ENCODE results near the gene SPRYD7.
"Not testable (repeated sequence)": the region's sequence is repeated elsewhere in the genome, so short reads cannot be mapped to it uniquely, and the experiment has no call there.

The SPRYD7 gene

GRCh38 chr13:49925881-49926418 lies 10.2 kb downstream of the SPRYD7 start:
- peaks cover 39% of the 10 kb centered on the region for H3K36me3 Mint-ChIP-seq (ENCODE audit: low read depth)
- no peak for TF ChIP-seq CTCF (IDR thresholded peaks at IDR 0.05; ENCODE audit: unreplicated experiment in 3 of 3)
- no peaks in the 10 kb centered on the region for H3K27me3 Mint-ChIP-seq (ENCODE audit: low read depth)
- H3K4me3 Mint-ChIP-seq = no peak overlapping the region
- H3K9me3 Mint-ChIP-seq = no peaks in the 10 kb centered on the region
- no peak overlapping the region for H3K27ac Mint-ChIP-seq
- H3K4me1 Mint-ChIP-seq = no peaks in the 10 kb centered on the region

DNA sequence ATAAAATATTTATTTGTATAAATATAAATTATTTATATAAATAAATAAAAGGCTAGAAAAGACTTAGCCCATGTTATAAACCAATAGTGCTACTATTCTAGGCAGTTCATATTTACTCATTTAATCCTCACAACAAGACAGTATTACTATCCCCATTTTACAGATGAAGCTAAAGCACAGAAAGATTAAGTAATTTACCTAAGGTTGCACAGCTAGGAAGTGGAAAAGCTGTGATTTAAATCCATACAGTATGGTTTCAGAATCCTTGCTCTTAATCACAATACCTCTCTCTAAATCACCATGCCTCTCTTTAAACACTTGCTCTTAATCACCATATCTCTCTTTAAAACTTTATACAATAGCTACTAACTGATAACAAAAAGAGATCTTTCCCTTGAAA lies 13.8 kb downstream of the SPRYD7 start:
- no peak for TF ChIP-seq CTCF (IDR thresholded peaks at IDR 0.05; ENCODE audit: unreplicated experiment in 3 of 3)
- H3K9me3 Mint-ChIP-seq = no peaks in the 10 kb centered on the region
- H3K27ac Mint-ChIP-seq = no peak overlapping the region

GRCh38 chr13:49920969-49921368 lies 15.2 kb downstream of the SPRYD7 start:
- not testable (repeated sequence) for H3K4me1 Mint-ChIP-seq; H3K4me3 Mint-ChIP-seq; H3K27me3 Mint-ChIP-seq (ENCODE audit: low read depth); H3K9me3 Mint-ChIP-seq; H3K27ac Mint-ChIP-seq
- peaks cover 45% of the 10 kb centered on the region for H3K36me3 Mint-ChIP-seq (ENCODE audit: low read depth)

More for the DNA sequence above, 13.8 kb downstream of the SPRYD7 start:
- Mint-ChIP-seq H3K4me3 (no peak overlapping the region), H3K4me1 (no peaks in the 10 kb centered on the region), H3K27me3 (ENCODE audit: low read depth) (no peaks in the 10 kb centered on the region), H3K36me3 (ENCODE audit: low read depth) (peaks cover 42% of the 10 kb centered on the region)

DNA sequence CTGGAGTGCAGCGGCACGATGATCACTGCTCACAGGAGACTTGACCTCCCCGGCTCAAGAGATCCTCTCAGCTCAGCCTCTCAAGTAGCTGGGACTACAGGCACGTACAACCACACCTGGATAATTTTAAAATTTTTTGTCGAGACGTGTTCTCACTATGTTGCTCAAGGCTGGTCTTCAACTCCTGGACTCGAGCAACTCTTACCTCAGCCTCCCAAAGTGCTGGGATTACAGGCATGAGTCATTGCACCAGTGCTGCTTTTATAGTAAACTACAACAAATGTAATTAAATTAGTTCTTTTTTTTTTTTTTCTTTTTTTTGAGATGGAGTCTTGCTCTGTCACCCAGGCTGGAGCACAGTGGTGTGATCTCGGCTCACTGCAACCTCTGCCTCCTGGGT lies 18.0 kb downstream of the SPRYD7 start:
- H3K36me3 Mint-ChIP-seq (ENCODE audit: low read depth) = peaks cover 43% of the 10 kb centered on the region
- H3K4me3 Mint-ChIP-seq; H3K27me3 Mint-ChIP-seq (ENCODE audit: low read depth); H3K4me1 Mint-ChIP-seq; H3K9me3 Mint-ChIP-seq; H3K27ac Mint-ChIP-seq: not testable (repeated sequence)

DNA sequence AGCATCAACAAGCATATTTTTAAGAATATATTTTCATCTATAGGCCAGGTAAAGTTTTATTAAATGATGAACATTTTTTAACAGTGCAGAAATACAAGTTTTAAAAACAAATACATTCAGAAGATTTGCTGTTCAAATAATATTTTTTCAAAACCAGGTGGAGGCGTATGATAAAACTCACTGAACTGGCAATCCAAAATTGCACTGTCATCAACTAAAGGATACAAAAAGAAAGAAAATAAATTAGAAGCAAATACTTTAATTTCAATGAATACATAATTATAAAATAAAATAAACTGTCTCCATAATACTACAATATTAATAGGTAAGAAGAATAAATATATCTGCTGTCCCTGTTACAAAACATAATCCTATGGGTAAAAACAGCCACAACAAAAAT lies 21.2 kb downstream of the SPRYD7 start:
- no peak overlapping the region for H3K27ac Mint-ChIP-seq
- no peaks in the 10 kb centered on the region for H3K4me1 Mint-ChIP-seq
- H3K9me3 Mint-ChIP-seq = no peaks in the 10 kb centered on the region
- H3K36me3 Mint-ChIP-seq (ENCODE audit: low read depth) = peaks cover 32% of the 10 kb centered on the region
- H3K27me3 Mint-ChIP-seq (ENCODE audit: low read depth) = no peaks in the 10 kb centered on the region
- no peak overlapping the region for H3K4me3 Mint-ChIP-seq
- no peak for TF ChIP-seq CTCF (IDR thresholded peaks at IDR 0.05; ENCODE audit: unreplicated experiment in 3 of 3)

DNA sequence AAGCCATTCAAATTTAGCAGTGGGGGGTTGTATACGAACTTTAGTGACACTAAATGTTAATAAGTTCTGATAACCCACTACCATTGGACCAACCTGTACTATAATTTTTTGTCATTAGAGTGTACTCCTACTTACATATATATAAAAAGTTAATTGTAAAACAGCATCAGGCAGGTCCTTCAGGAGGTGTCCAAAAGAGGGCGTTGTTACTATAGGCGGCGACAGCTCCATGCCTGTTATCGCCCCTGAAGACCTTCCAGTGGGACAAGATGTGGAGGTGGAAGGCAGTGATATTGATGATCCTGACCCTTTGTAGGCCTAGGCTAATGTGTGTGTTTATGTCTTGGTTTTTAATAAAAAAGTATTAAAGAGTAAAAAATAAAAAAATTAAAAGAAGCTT lies 27.5 kb downstream of the SPRYD7 start:
- Mint-ChIP-seq H3K27ac (no peak overlapping the region), H3K9me3 (no peaks in the 10 kb centered on the region), H3K4me3 (no peak overlapping the region), H3K36me3 (ENCODE audit: low read depth) (peaks cover 6% of the 10 kb centered on the region), H3K27me3 (ENCODE audit: low read depth) (no peaks in the 10 kb centered on the region), H3K4me1 (no peaks in the 10 kb centered on the region)
- no peak for TF ChIP-seq CTCF (IDR thresholded peaks at IDR 0.05; ENCODE audit: unreplicated experiment in 3 of 3)

DNA sequence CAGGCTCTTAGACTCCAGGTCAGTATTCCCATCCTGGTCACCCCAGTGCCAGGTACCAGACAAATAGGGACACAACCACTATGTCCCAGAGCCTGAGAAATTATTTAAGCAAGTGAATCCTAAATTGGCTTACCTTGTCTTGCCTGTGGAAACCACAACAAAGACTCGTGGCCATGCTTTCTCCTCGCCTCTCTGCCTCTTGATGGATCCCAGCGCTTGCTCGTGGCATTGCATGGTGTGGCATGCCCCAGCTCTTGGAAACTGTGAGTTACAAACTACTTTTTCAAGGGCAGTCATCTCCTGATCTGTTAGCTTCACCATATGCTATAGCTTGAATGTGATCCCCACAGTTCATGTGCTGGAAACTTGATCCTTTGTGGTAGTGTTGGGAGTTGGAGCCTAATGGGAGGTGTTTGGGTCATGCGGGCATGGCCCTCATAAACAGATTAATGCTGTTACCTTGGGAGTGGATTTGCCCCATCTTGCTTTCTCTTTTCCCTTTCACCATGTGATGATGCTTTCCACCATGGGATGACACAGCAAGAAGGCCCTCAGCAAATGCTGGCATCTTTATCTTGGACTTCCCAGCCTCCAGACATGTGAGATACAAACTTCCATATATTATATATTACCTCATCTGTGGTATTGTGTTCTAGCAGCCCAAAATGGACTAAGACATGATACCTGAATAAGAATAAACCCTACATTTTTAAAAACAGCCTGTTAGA lies 31.2 kb downstream of the SPRYD7 start:
- TF ChIP-seq CTCF (IDR thresholded peaks at IDR 0.05; ENCODE audit: unreplicated experiment in 3 of 3) = no peak
- Mint-ChIP-seq H3K4me3 (no peak overlapping the region), H3K27me3 (ENCODE audit: low read depth) (no peaks in the 10 kb centered on the region)

More for the DNA sequence above, 31.2 kb downstream of the SPRYD7 start:
- Mint-ChIP-seq H3K9me3 (no peaks in the 10 kb centered on the region), H3K4me1 (no peaks in the 10 kb centered on the region), H3K36me3 (ENCODE audit: low read depth) (no peaks in the 10 kb centered on the region), H3K27ac (no peak overlapping the region)

Data from nephron (organoid).